Uterus (tissue), 2 donors: ENCODE measurements around the gene LRSAM1.

Experiments
- POLR2A ChIP-seq, 2 donors: fragments of 450-650 bp; IDR thresholded peaks; one replicate each; pipeline ENCODE4 v1.6.1; 2016; ENCODE audit warnings: antibody characterized with exemption in 2 of 2, mild to moderate bottlenecking in 1 of 2, moderate library complexity in 1 of 2
- TF ChIP-seq, protein P1 (sequence below), 4 experiments: fragments of 200-600 bp in 2 of 4; fragments of 450-650 bp in 2 of 4; sonication (generic) in 2 of 4; IDR thresholded peaks; one replicate each; pipeline ENCODE4 v1.5.1; 2016 to 2019; ENCODE audit warnings: antibody characterized with exemption in 4 of 4, mild to moderate bottlenecking in 2 of 4, moderate library complexity in 1 of 4

- TF ChIP-seq, protein P1, sequence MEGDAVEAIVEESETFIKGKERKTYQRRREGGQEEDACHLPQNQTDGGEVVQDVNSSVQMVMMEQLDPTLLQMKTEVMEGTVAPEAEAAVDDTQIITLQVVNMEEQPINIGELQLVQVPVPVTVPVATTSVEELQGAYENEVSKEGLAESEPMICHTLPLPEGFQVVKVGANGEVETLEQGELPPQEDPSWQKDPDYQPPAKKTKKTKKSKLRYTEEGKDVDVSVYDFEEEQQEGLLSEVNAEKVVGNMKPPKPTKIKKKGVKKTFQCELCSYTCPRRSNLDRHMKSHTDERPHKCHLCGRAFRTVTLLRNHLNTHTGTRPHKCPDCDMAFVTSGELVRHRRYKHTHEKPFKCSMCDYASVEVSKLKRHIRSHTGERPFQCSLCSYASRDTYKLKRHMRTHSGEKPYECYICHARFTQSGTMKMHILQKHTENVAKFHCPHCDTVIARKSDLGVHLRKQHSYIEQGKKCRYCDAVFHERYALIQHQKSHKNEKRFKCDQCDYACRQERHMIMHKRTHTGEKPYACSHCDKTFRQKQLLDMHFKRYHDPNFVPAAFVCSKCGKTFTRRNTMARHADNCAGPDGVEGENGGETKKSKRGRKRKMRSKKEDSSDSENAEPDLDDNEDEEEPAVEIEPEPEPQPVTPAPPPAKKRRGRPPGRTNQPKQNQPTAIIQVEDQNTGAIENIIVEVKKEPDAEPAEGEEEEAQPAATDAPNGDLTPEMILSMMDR (IDR thresholded peaks at IDR 0.05): no peak
- no peak for TF ChIP-seq POLR2A (IDR thresholded peaks at IDR 0.05)
Measured at GRCh38 chr9:127415141-127415540, 36.2 kb upstream of the LRSAM1 start.
